H1 (cell line): ENCODE data around the gene NCF2. TPM values are rescaled to one million over a fixed set of nuclear protein-coding genes. Genes with fewer than 3 reads are reported as not detected.

ENCODE experiments used
- CTCF ChIA-PET: fragments of 300-600 bp; sonication (Branson Sonifier 250); formaldehyde crosslinking; loops from one replicate; lab custom pipeline; 2021; ENCODE audit not compliant: partially characterized antibody; lab: Charles Lee
- POLR2A ChIA-PET: fragments of 300-600 bp; sonication (Branson Sonifier 250); formaldehyde crosslinking; loops from one replicate; lab custom pipeline; 2021; ENCODE audit warnings: inconsistent platforms; ENCODE audit not compliant: partially characterized antibody; lab: Charles Lee
- DNase-seq, 2 experiments: peaks; one replicate each; pipeline versions ENCODE4 v3.0.0 to v3.0.0-alpha.2; 2010 to 2022; ENCODE audit warnings: low spot score in 2 of 2, low read depth in 1 of 2, mixed read lengths in 1 of 2
- FAIRE-seq: peaks from 2 replicates; lab custom pipeline; 2011; peaks lifted over from hg19 to GRCh38; lab: Jason Lieb, UNC
- H2AFZ ChIP-seq: 2 replicates; pipeline ENCODE4 v1.8.1; 2012; ENCODE audit warnings: low read length, inconsistent platforms
- H2AK5ac ChIP-seq: 2 replicates; pipeline ENCODE4 v1.6.1; 2013; ENCODE audit warnings: low read depth, low read length
- H2BK120ac ChIP-seq: replicated peaks from 2 replicates; pipeline ENCODE3; 2013; ENCODE audit warnings: low read depth, low read length, inconsistent platforms
- H2BK12ac ChIP-seq: 2 replicates; pipeline ENCODE4 v1.6.1; 2013; ENCODE audit warnings: low read depth, low read length
- H2BK15ac ChIP-seq: 2 replicates; pipeline ENCODE4 v1.6.1; 2013; ENCODE audit warnings: low read length
- H2BK20ac ChIP-seq: 2 replicates; pipeline ENCODE4 v1.6.1; 2013; ENCODE audit warnings: low read length
- H2BK5ac ChIP-seq: 2 replicates; pipeline ENCODE4 v1.6.1; 2013; ENCODE audit warnings: low read depth, low read length
- H3K14ac ChIP-seq: 2 replicates; pipeline ENCODE4 v1.6.1; 2013; ENCODE audit warnings: inconsistent platforms; ENCODE audit not compliant: insufficient read length
- H3K18ac ChIP-seq: 2 replicates; pipeline ENCODE4 v1.6.1; 2013; ENCODE audit warnings: low read length; ENCODE audit errors: extremely low read depth
- H3K23ac ChIP-seq: 2 replicates; pipeline ENCODE4 v1.6.1; 2013; ENCODE audit warnings: inconsistent platforms; ENCODE audit not compliant: insufficient read length
- H3K23me2 ChIP-seq: 2 replicates; pipeline ENCODE4 v1.6.1; 2013; ENCODE audit warnings: low read depth, low read length
- H3K27ac ChIP-seq: 2 replicates; pipeline ENCODE4 v1.6.1; 2011; ENCODE audit warnings: low read depth, low read length, inconsistent platforms
- H3K27me3 ChIP-seq, 4 experiments: replicated peaks in 1 of 4; 1 replicate in 1 of 4; 2 replicates in 3 of 4; pipeline versions ENCODE4 v1.6.1 to v1.8.1; 2011 to 2013; ENCODE audit warnings: low read length in 3 of 4, mild to moderate bottlenecking in 3 of 4, inconsistent platforms in 2 of 4, mixed read lengths in 2 of 4, moderate library complexity in 1 of 4; ENCODE audit not compliant: control insufficient read depth in 3 of 4, insufficient read depth in 3 of 4; ENCODE audit errors: extremely low read depth in 1 of 4
- H3K36me3 ChIP-seq, 4 experiments: 2 replicates each; pipeline versions ENCODE4 v1.6.1 to v1.8.1; 2011 to 2013; ENCODE audit warnings: mild to moderate bottlenecking in 4 of 4, low read length in 3 of 4, moderate library complexity in 2 of 4, control low read depth in 1 of 4, inconsistent platforms in 1 of 4; ENCODE audit not compliant: insufficient read depth in 4 of 4, control insufficient read depth in 2 of 4
- H3K4ac ChIP-seq: replicated peaks from 2 replicates; pipeline ENCODE3; 2013; ENCODE audit warnings: low read length, low read depth, mixed read lengths, inconsistent platforms; ENCODE audit not compliant: insufficient read length
- H3K4me1 ChIP-seq, 4 experiments: replicated peaks in 1 of 4; 1 replicate in 1 of 4; 2 replicates in 3 of 4; pipeline versions ENCODE4 v1.6.1 to v1.8.1; 2011 to 2013; ENCODE audit warnings: low read length in 3 of 4, inconsistent platforms in 2 of 4, mixed read lengths in 1 of 4; ENCODE audit not compliant: insufficient read depth in 4 of 4, control insufficient read depth in 3 of 4
- H3K4me2 ChIP-seq, 2 experiments: 2 replicates each; pipeline versions ENCODE4 v1.6.1 to v1.8.1; 2011 to 2013; ENCODE audit warnings: low read depth in 2 of 2, low read length in 2 of 2, control low read depth in 1 of 2, inconsistent platforms in 1 of 2, mild to moderate bottlenecking in 1 of 2; ENCODE audit not compliant: insufficient read depth in 1 of 2
- H3K4me3 ChIP-seq, 4 experiments: fragments of 200-600, 300-600 bp in 1 of 4; sonication (generic), shearing (Covaris generic), sonication (Bioruptor Twin) in 1 of 4; 2 replicates each; pipeline versions ENCODE4 v1.5.1 to v1.8.1; 2011 to 2016; ENCODE audit warnings: low read length in 4 of 4, low read depth in 3 of 4, control low read depth in 2 of 4, inconsistent platforms in 2 of 4, mild to moderate bottlenecking in 2 of 4, mixed read lengths in 1 of 4, moderate library complexity in 1 of 4; ENCODE audit not compliant: insufficient read depth in 2 of 4; ENCODE audit errors: extremely low read depth in 1 of 4
- H3K56ac ChIP-seq: replicated peaks from 2 replicates; pipeline ENCODE3; 2013; ENCODE audit warnings: low read depth, mild to moderate bottlenecking, mixed read lengths, low read length, inconsistent platforms; ENCODE audit not compliant: insufficient read length
- H3K79me1 ChIP-seq: 2 replicates; pipeline ENCODE4 v1.6.1; 2013; ENCODE audit warnings: low read depth, low read length, control low read depth
- H3K79me2 ChIP-seq, 2 experiments: 2 replicates each; pipeline versions ENCODE4 v1.6.1 to v1.8.1; 2012 to 2013; ENCODE audit warnings: low read length in 2 of 2, mild to moderate bottlenecking in 2 of 2, inconsistent platforms in 1 of 2; ENCODE audit not compliant: insufficient read depth in 2 of 2, control insufficient read depth in 1 of 2
- H3K9ac ChIP-seq, 4 experiments: replicated peaks in 1 of 4; 1 replicate in 1 of 4; 2 replicates in 3 of 4; pipeline versions ENCODE4 v1.6.1 to v1.8.1; 2011 to 2013; ENCODE audit warnings: low read depth in 3 of 4, low read length in 3 of 4, control low read depth in 2 of 4, mild to moderate bottlenecking in 2 of 4, moderate library complexity in 2 of 4, inconsistent platforms in 1 of 4; ENCODE audit errors: extremely low read depth in 1 of 4
- H3K9me3 ChIP-seq, 2 experiments: 2 replicates each; pipeline versions ENCODE4 v1.6.1 to v1.8.1; 2012 to 2013; ENCODE audit warnings: mild to moderate bottlenecking in 2 of 2, moderate library complexity in 2 of 2, control low read depth in 1 of 2, inconsistent platforms in 1 of 2, low read depth in 1 of 2, low read length in 1 of 2, mixed read lengths in 1 of 2; ENCODE audit not compliant: insufficient read depth in 2 of 2
- H4K20me1 ChIP-seq, 2 experiments: replicated peaks in 1 of 2; 2 replicates each; pipeline versions ENCODE3 to v1.8.1; 2011 to 2013; ENCODE audit warnings: inconsistent platforms in 2 of 2, low read length in 2 of 2, mild to moderate bottlenecking in 1 of 2; ENCODE audit not compliant: insufficient read depth in 2 of 2, control insufficient read depth in 1 of 2
- H4K5ac ChIP-seq: 2 replicates; pipeline ENCODE4 v1.6.1; 2013; ENCODE audit warnings: low read length, low read depth, mixed read lengths, inconsistent platforms; ENCODE audit not compliant: insufficient read length
- H4K8ac ChIP-seq: 2 replicates; pipeline ENCODE4 v1.8.0; 2013; ENCODE audit warnings: mild to moderate bottlenecking, moderate library complexity, low read length, inconsistent platforms; ENCODE audit not compliant: insufficient read depth; ENCODE audit errors: extremely low read depth
- H4K91ac ChIP-seq: replicated peaks from 2 replicates; pipeline ENCODE3; 2013; ENCODE audit warnings: low read length, mixed read lengths, inconsistent platforms; ENCODE audit not compliant: insufficient read length
- BACH1 ChIP-seq: IDR thresholded peaks from 2 replicates; pipeline ENCODE4 v1.6.1; 2012; ENCODE audit warnings: low read length, improper control_type of control experiment
- CEBPB ChIP-seq: IDR thresholded peaks from 2 replicates; pipeline ENCODE4 v1.6.1; 2012; ENCODE audit warnings: low read depth, low read length
- FOSL1 ChIP-seq: IDR thresholded peaks from 2 replicates; pipeline ENCODE4 v1.6.1; 2011; ENCODE audit warnings: mild to moderate bottlenecking, low read depth, low read length, moderate library complexity; ENCODE audit not compliant: insufficient read depth
- GABPA ChIP-seq: IDR thresholded peaks from 2 replicates; pipeline ENCODE4 v1.6.1; 2011; ENCODE audit warnings: mild to moderate bottlenecking, low read length, moderate library complexity, borderline replicate concordance; ENCODE audit not compliant: insufficient read depth
- NANOG ChIP-seq: IDR thresholded peaks from 2 replicates; pipeline ENCODE4 v1.6.1; 2011; ENCODE audit warnings: low read length, low read depth, mild to moderate bottlenecking, inconsistent platforms; ENCODE audit not compliant: insufficient read depth, poor library complexity, severe bottlenecking
- PHF8 ChIP-seq: fragments of 200-600 bp; sonication (generic); conservative IDR thresholded peaks from 2 replicates; pipeline ENCODE4 v1.7.1; 2012; ENCODE audit warnings: low read depth, mild to moderate bottlenecking, inconsistent platforms, low read length, moderate library complexity
- WGBS, 2 experiments: shearing (Covaris generic) in 1 of 2; methylation state at CpG; one replicate each; pipeline versions ENCODE4 v1.1.6 to v1.1.7; 2013 to 2015; ENCODE audit warnings: low lambda C conversion rate in 2 of 2, mixed read lengths in 2 of 2, inconsistent platforms in 1 of 2, low coverage in 1 of 2, missing lambda C conversion rate in 1 of 2; ENCODE audit not compliant: insufficient replicate concordance in 2 of 2, insufficient coverage in 1 of 2, insufficient read length in 1 of 2; ENCODE audit errors: extremely low coverage in 1 of 2, missing lambda C conversion rate in 1 of 2; 5-methylcytosine and 5-hydroxymethylcytosine counted together
- polyA plus RNA-seq, 7 experiments: library from polyadenylated mRNA; depleted of rRNA in 3 of 7; stranded (reverse) in 5 of 7; unstranded in 2 of 7; fragments of >200 nt in 5 of 7; fragments of 200-250 nt in 2 of 7; gene quantifications; 1 replicate in 5 of 7; 2 replicates in 1 of 7; 4 replicates in 1 of 7; pipeline versions ENCODE4 v1.2.1 to v1.2.3, GENCODE V29; 2011 to 2013; ENCODE audit warnings: missing spikeins in 2 of 7, mixed read lengths in 2 of 7
- total RNA-seq: library from RNA; stranded (reverse); fragmentation: NEBNext Ultra II Directional; extraction: Animal tissue kit (Norgen Biotek cat#: 25700); gene quantifications from 2 replicates; pipeline ENCODE4 v1.2.1, GENCODE V29; 2021

NCF2 gene
- total and polyA plus RNA-seq, 2 of the 8 experiments (the other 6 are each of a cell fraction or from before 2014, with no cell fraction given) = not detected

- H3K4me2 ChIP-seq = no peak overlapping the region
- TF ChIP-seq GABPA = no peak
- no peak for TF ChIP-seq CEBPB
- no peak for TF ChIP-seq PHF8
- TF ChIP-seq NANOG = no peak
- no peak for TF ChIP-seq FOSL1
- TF ChIP-seq BACH1 = no peak
Observed at GRCh38 chr1:183567584-183567983, 22.7 kb downstream of the NCF2 start.

More at GRCh38 chr1:183567584-183567983, 22.7 kb downstream of the NCF2 start:
- POLR2A ChIA-PET = interaction anchor here (0.6 to 0.7 kb wide), 2 partner anchors 8 to 27 kb away, joined by 3 to 4 read pairs; no protein-coding TSS in a partner anchor
- no peak overlapping the region for H2BK15ac ChIP-seq
- no peak overlapping the region for H2BK5ac ChIP-seq
- no peak overlapping the region for H2BK20ac ChIP-seq
- no peak for DNase-seq
- H2AFZ ChIP-seq = no peak overlapping the region
- FAIRE-seq = no peak
- WGBS, 2 experiments = 96% methylated on average over 5 of the region's 5 CpGs; no CpG with 5 or more reads in 1 of the 2 experiments
- H3K27me3 ChIP-seq = no peaks in the 10 kb centered on the region
- no peak overlapping the region for H4K91ac ChIP-seq
- H3K79me1 ChIP-seq = no peaks in the 10 kb centered on the region
- no peak overlapping the region for H3K9ac ChIP-seq
- no peaks in the 10 kb centered on the region for H4K20me1 ChIP-seq
- no peak overlapping the region for H2AK5ac ChIP-seq
- no peak overlapping the region for H2BK12ac ChIP-seq
- no peak overlapping the region for H3K23ac ChIP-seq
- no peak overlapping the region for H3K4me3 ChIP-seq
- H3K14ac ChIP-seq = no peak overlapping the region
- no peak overlapping the region for H2BK120ac ChIP-seq
- H3K36me3 ChIP-seq = no peaks in the 10 kb centered on the region
- H3K79me2 ChIP-seq = no peaks in the 10 kb centered on the region
- H3K4me1 ChIP-seq = no peaks in the 10 kb centered on the region
- H3K23me2 ChIP-seq = no peaks in the 10 kb centered on the region
- no peak overlapping the region for H3K4ac ChIP-seq
- no peak overlapping the region for H3K56ac ChIP-seq
- no peaks in the 10 kb centered on the region for H3K9me3 ChIP-seq
- no peak overlapping the region for H4K8ac ChIP-seq
- H3K18ac ChIP-seq = no peak overlapping the region
- no peak overlapping the region for H4K5ac ChIP-seq
- CTCF ChIA-PET = interaction anchor here (0.6 to 1.3 kb wide), 3 partner anchors 13 to 347 kb away, joined by 3 to 6 read pairs (median 4); no protein-coding TSS in a partner anchor
- H3K27ac ChIP-seq = no peak overlapping the region
